ENCODE data around the gene RALGDS.

DNA sequence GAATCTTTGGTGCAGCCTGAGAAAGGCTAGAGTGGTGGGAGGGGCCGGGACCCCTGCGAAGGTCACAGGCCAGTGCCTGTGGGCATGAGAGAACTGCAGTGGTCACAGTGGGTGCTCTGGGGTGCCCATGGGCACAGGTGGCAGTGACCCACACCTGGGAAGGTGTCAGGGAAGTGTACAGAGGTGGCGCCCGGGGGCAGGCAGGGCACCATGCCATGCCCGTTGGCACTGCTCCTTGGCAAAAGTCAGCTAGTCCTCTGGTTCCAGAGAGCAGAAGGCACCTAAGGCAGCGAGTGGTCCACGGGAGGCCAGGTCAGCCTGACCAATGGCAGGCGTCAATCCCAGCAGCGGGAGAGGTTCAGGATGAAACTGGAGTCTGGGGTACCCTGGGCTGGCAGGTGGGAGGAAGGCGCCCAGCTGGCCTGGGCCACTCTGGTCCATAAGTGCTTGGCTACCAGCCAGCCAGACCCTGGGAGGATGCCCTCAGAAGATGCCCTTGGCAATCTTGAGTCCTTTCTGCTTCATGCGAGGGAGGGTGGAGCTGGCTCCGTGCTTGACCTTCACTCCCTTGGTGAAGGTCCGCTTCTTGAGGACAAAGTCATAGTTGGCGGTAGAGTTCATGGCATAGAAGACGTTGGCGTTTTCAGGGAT lies 22.8 kb downstream of the RALGDS start:
- no peak for TF ChIP-seq HMG20A (CRISPR knock-in tag; IDR thresholded peaks at IDR 0.05; ENCODE audit: borderline replicate concordance)
- TF ChIP-seq GLI4 (CRISPR knock-in tag; IDR thresholded peaks at IDR 0.05; ENCODE audit: borderline replicate concordance) = no peak
- TF ChIP-seq, protein P1, sequence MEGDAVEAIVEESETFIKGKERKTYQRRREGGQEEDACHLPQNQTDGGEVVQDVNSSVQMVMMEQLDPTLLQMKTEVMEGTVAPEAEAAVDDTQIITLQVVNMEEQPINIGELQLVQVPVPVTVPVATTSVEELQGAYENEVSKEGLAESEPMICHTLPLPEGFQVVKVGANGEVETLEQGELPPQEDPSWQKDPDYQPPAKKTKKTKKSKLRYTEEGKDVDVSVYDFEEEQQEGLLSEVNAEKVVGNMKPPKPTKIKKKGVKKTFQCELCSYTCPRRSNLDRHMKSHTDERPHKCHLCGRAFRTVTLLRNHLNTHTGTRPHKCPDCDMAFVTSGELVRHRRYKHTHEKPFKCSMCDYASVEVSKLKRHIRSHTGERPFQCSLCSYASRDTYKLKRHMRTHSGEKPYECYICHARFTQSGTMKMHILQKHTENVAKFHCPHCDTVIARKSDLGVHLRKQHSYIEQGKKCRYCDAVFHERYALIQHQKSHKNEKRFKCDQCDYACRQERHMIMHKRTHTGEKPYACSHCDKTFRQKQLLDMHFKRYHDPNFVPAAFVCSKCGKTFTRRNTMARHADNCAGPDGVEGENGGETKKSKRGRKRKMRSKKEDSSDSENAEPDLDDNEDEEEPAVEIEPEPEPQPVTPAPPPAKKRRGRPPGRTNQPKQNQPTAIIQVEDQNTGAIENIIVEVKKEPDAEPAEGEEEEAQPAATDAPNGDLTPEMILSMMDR (CRISPR knock-in tag; IDR thresholded peaks at IDR 0.05) = no peak
- TF ChIP-seq MYC (CRISPR knock-in tag; IDR thresholded peaks at IDR 0.05; ENCODE audit: borderline replicate concordance) = no peak
- TF ChIP-seq ZNF629 (CRISPR knock-in tag; conservative IDR thresholded peaks at IDR 0.05) = no peak
- no peak for TF ChIP-seq JUN (CRISPR knock-in tag; IDR thresholded peaks at IDR 0.05)
